SK-N-MC (cell line): ENCODE results near the gene KIAA0513.

Experiments
- DNase-seq: peaks from one replicate; pipeline ENCODE4 v3.0.0-alpha.2; 2011; ENCODE audit warnings: low read depth, low spot score
- H3K27ac ChIP-seq: fragments of 200-600 bp; sonication (generic); 2 replicates; pipeline ENCODE4 v1.5.1; 2016; ENCODE audit warnings: mixed run types
- H3K36me3 ChIP-seq: fragments of 200-600 bp; sonication (generic); 2 replicates; pipeline ENCODE4 v1.6.1; 2017; ENCODE audit warnings: antibody characterized with exemption, low read length, mixed read lengths; ENCODE audit not compliant: insufficient read depth
- H3K4me3 ChIP-seq: fragments of 200-600 bp; sonication (generic); 2 replicates; pipeline ENCODE4 v1.5.1; 2016
- H3K9ac ChIP-seq: fragments of 200-600 bp; sonication (generic); 2 replicates; pipeline ENCODE4 v1.8.0; 2017; ENCODE audit warnings: mixed run types, mixed read lengths; ENCODE audit not compliant: insufficient read length
- H3K9me3 ChIP-seq: fragments of 200-600 bp; sonication (generic); 2 replicates; pipeline ENCODE4 v1.6.1; 2017; ENCODE audit warnings: low read depth, mild to moderate bottlenecking, antibody characterized with exemption, low read length, moderate library complexity, mixed read lengths
- EZH2 ChIP-seq: fragments of 200-600 bp; sonication (generic); IDR thresholded peaks from one replicate; pipeline ENCODE4 v1.6.1; 2017; ENCODE audit warnings: antibody characterized with exemption
- FOXP2 ChIP-seq: optimal IDR thresholded peaks from 2 replicates; pipeline ENCODE3; 2011; ENCODE audit warnings: mild to moderate bottlenecking, moderate library complexity; ENCODE audit not compliant: insufficient read depth; ENCODE audit errors: extremely low read length, control extremely low read depth
- POLR2AphosphoS5 ChIP-seq: IDR thresholded peaks from 2 replicates; pipeline ENCODE4 v1.6.1; 2012; ENCODE audit warnings: mild to moderate bottlenecking, low read depth, low read length, borderline replicate concordance

KIAA0513 gene

GRCh38 chr16:85087899-85088569 is 60.4 kb downstream of the KIAA0513 start:
- no peaks in the 10 kb centered on the region for H3K9me3 ChIP-seq
- no peaks in the 10 kb centered on the region for H3K36me3 ChIP-seq
- DNase-seq: no peak
- H3K27ac ChIP-seq: no peak overlapping the region
- TF ChIP-seq FOXP2 (no peak), POLR2AphosphoS5 (no peak)
- no peak overlapping the region for H3K4me3 ChIP-seq
- H3K9ac ChIP-seq: no peak overlapping the region

- TF ChIP-seq EZH2 (no peak), FOXP2 (no peak), POLR2AphosphoS5 (no peak)
- H3K4me3 ChIP-seq: no peak overlapping the region
- no peak overlapping the region for H3K27ac ChIP-seq
- no peaks in the 10 kb centered on the region for H3K9me3 ChIP-seq
- H3K36me3 ChIP-seq: no peaks in the 10 kb centered on the region
- H3K9ac ChIP-seq: no peak overlapping the region
- no peak for DNase-seq
Observed at GRCh38 chr16:85088570-85089199, 61.1 kb downstream of the KIAA0513 start.

GRCh38 chr16:85089525-85089924 is 61.9 kb downstream of the KIAA0513 start:
- no peaks in the 10 kb centered on the region for H3K9me3 ChIP-seq
- DNase-seq: no peak
- TF ChIP-seq FOXP2 (no peak), EZH2 (no peak), POLR2AphosphoS5 (no peak)
- no peak overlapping the region for H3K27ac ChIP-seq
- H3K36me3 ChIP-seq: no peaks in the 10 kb centered on the region
- H3K9ac ChIP-seq: no peak overlapping the region
- no peak overlapping the region for H3K4me3 ChIP-seq

- Histone ChIP-seq H3K27ac (no peak overlapping the region), H3K36me3 (no peaks in the 10 kb centered on the region), H3K4me3 (no peak overlapping the region), H3K9me3 (no peaks in the 10 kb centered on the region), H3K9ac (no peak overlapping the region)
- DNase-seq: no peak
- TF ChIP-seq POLR2AphosphoS5: no peak
- TF ChIP-seq EZH2: no peak
- TF ChIP-seq FOXP2: no peak
Observed at GRCh38 chr16:85090181-85090580, 62.6 kb downstream of the KIAA0513 start.

- Histone ChIP-seq H3K4me3 (no peak overlapping the region), H3K27ac (no peak overlapping the region), H3K9ac (no peak overlapping the region), H3K9me3 (no peaks in the 10 kb centered on the region), H3K36me3 (no peaks in the 10 kb centered on the region)
- TF ChIP-seq FOXP2: no peak
- TF ChIP-seq EZH2: no peak
- TF ChIP-seq POLR2AphosphoS5: no peak
- no peak for DNase-seq
Observed at GRCh38 chr16:85090873-85091521, 63.4 kb downstream of the KIAA0513 start.

- no peak for DNase-seq
- Histone ChIP-seq H3K27ac (no peak overlapping the region), H3K9ac (no peak overlapping the region), H3K4me3 (no peak overlapping the region), H3K36me3 (no peaks in the 10 kb centered on the region), H3K9me3 (no peaks in the 10 kb centered on the region)
- no peak for TF ChIP-seq POLR2AphosphoS5
- TF ChIP-seq EZH2: no peak
- TF ChIP-seq FOXP2: no peak
Observed at GRCh38 chr16:85091522-85091910, 63.9 kb downstream of the KIAA0513 start.

GRCh38 chr16:85092309-85092708 is 64.7 kb downstream of the KIAA0513 start:
- H3K27ac ChIP-seq: no peak overlapping the region
- no peaks in the 10 kb centered on the region for H3K9me3 ChIP-seq
- H3K9ac ChIP-seq: no peak overlapping the region
- DNase-seq: no peak
- H3K4me3 ChIP-seq: no peak overlapping the region
- no peaks in the 10 kb centered on the region for H3K36me3 ChIP-seq
- TF ChIP-seq FOXP2 (no peak), POLR2AphosphoS5 (no peak), EZH2 (no peak)

GRCh38 chr16:85092851-85093250 is 65.3 kb downstream of the KIAA0513 start:
- H3K9ac ChIP-seq: no peak overlapping the region
- H3K27ac ChIP-seq: no peak overlapping the region
- DNase-seq: no peak
- no peak for TF ChIP-seq POLR2AphosphoS5
- no peaks in the 10 kb centered on the region for H3K9me3 ChIP-seq
- no peak overlapping the region for H3K4me3 ChIP-seq
- no peaks in the 10 kb centered on the region for H3K36me3 ChIP-seq
